ENCODE data around the gene LMX1B. TPM values are rescaled to one million over a fixed set of nuclear protein-coding genes. Genes with fewer than 3 reads are reported as not detected.

Gene LMX1B
- polyA plus RNA-seq (0.24 to 0.59 TPM (median 0.54 TPM) in 3 replicates), polyA minus RNA-seq (0.46 to 1.9 TPM (median 0.70 TPM) in 3 replicates)
- polyA plus RNA-seq (2011; ENCODE audit: low read depth) = 0.25 TPM
- 0.43 and 0.75 TPM in 2 replicates for polyA plus RNA-seq (2011; cell fraction: cytosol; rRNA removed)
- 2.0 and 2.1 TPM in 2 replicates for polyA plus RNA-seq (2011; cell fraction: nucleus; rRNA removed)
- polyA plus RNA-seq (2012; ENCODE audit: low replicate concordance) = 0.47 and 1.6 TPM in 2 replicates
- 0.96 TPM for polyA minus RNA-seq (2011; cell fraction: cytosol; rRNA and poly(A)+ RNA removed)
- polyA minus RNA-seq (2011; cell fraction: nucleus; rRNA and poly(A)+ RNA removed) = 0.53 and 0.85 TPM in 2 replicates

DNA sequence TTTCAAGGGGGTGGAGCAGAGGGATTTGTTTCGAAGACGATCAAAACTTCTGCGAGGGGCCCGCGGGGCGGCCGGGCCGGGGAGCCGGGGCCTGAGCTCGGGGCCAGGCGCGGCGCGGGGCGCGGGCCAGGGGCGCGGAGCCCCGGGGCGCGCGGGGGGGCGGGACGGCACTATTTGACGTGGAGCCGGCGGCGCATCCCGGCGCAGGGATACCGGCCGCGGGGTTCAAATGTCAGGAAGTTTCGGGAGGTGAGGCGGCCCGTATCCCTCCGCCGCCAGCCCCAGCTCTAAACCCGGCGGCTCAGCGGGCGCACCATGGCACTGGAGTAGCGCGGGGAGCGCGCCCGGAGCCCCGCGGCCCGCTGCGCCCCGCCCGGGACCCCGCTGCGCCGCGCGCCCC is at the start of gene LMX1B:
Gene LMX1B, plus strand, starts transcription at position 278 of the 400 bp plus-strand sequence. CDS start 522 bp downstream, outside the sequence.
- H3K9me1 ChIP-seq (ENCODE audit: control insufficient read depth, extremely low read depth, insufficient read depth, low read length) = no peaks in the 10 kb centered on the region
- H3K79me2 ChIP-seq (ENCODE audit: control insufficient read depth, insufficient read depth, low read length) = no peaks in the 10 kb centered on the region
- peak within 1 kb of the TSS; percentile 26 for H2AFZ ChIP-seq (ENCODE audit: control insufficient read depth, low read length)
- TF ChIP-seq, protein P1, sequence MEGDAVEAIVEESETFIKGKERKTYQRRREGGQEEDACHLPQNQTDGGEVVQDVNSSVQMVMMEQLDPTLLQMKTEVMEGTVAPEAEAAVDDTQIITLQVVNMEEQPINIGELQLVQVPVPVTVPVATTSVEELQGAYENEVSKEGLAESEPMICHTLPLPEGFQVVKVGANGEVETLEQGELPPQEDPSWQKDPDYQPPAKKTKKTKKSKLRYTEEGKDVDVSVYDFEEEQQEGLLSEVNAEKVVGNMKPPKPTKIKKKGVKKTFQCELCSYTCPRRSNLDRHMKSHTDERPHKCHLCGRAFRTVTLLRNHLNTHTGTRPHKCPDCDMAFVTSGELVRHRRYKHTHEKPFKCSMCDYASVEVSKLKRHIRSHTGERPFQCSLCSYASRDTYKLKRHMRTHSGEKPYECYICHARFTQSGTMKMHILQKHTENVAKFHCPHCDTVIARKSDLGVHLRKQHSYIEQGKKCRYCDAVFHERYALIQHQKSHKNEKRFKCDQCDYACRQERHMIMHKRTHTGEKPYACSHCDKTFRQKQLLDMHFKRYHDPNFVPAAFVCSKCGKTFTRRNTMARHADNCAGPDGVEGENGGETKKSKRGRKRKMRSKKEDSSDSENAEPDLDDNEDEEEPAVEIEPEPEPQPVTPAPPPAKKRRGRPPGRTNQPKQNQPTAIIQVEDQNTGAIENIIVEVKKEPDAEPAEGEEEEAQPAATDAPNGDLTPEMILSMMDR (optimal IDR thresholded peaks at IDR 0.05 in 1 of 3, IDR thresholded peaks at IDR 0.05 in 1 of 3, conservative IDR thresholded peaks at IDR 0.05 in 1 of 3; ENCODE audit: extremely low read depth in 1 of 3, insufficient read depth in 2 of 3, low read length in 3 of 3) = no peak
- no peak for TF ChIP-seq EZH2 (IDR thresholded peaks at IDR 0.05; ENCODE audit: low read length)
- DNase-seq (ENCODE audit: low read depth, low spot score) = no peak
- peak within 1 kb of the TSS; percentile 33 to 54 (median 48) for H3K4me3 ChIP-seq (ENCODE audit: control insufficient read depth in 2 of 3, extremely low read depth in 1 of 3, insufficient read depth in 2 of 3, low read depth in 1 of 3, low read length in 3 of 3)
- no peak for FAIRE-seq
- no peaks in the 10 kb centered on the region for H4K20me1 ChIP-seq (ENCODE audit: control insufficient read depth, extremely low read depth, insufficient read depth, low read length)
- no peaks in the 10 kb centered on the region for H3K36me3 ChIP-seq (ENCODE audit: control insufficient read depth in 2 of 2, extremely low read depth in 1 of 2, insufficient read depth in 2 of 2, low read length in 2 of 2)
- peaks cover 47% of the 10 kb centered on the region for H3K27me3 ChIP-seq (ENCODE audit: control insufficient read depth, extremely low read depth, insufficient read depth, low read length)
- H3K4me2 ChIP-seq (ENCODE audit: control insufficient read depth, extremely low read depth, insufficient read depth, low read depth, low read length) = peak within 1 kb of the TSS; percentile 58
- peak within 1 kb of the TSS; percentile 28 for H3K9ac ChIP-seq (ENCODE audit: control insufficient read depth, extremely low read depth, insufficient read depth, low read length)
- no peaks in the 10 kb centered on the region for H3K9me3 ChIP-seq (ENCODE audit: control insufficient read depth, low read depth, low read length)
- peaks cover 9% of the 10 kb centered on the region for H3K4me1 ChIP-seq (ENCODE audit: control insufficient read depth, extremely low read depth, insufficient read depth, low read length)
- H3K27ac ChIP-seq (ENCODE audit: control insufficient read depth, insufficient read depth, low read length) = no peak within 1 kb of the TSS
- dilution Hi-C loops (cut with MboI; ENCODE audit: extremely low pct_ligation_motif_present, low sequenced_read_pairs) = no loop called here

DNA sequence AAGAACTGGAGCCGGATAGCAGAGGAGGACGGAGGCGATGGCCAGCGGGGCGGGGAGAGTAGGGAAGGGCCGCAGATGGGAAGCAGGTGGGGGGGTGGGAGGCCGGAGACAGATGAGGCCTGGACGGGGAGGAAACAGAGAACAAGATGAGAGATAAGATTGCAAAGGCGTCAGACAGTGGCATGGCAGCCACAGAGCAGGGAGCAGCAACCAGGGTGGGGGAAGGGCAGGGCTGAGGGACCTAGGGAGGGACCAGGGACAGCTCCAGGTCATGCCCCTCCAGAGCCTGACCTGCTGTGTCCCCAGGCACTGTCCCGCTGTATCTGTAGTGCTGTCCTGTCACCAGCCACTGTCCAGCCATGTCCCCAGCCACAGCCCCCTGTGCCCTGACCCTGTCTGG is 49.6 kb upstream of the LMX1B start:
- dilution Hi-C loops (cut with MboI; ENCODE audit: extremely low pct_ligation_motif_present, low sequenced_read_pairs) = no loop called here

More for the DNA sequence above, 49.6 kb upstream of the LMX1B start:
- Histone ChIP-seq H3K4me1 (ENCODE audit: control insufficient read depth, extremely low read depth, insufficient read depth, low read length) (peaks cover 6% of the 10 kb centered on the region), H3K4me3 (ENCODE audit: control insufficient read depth in 2 of 3, extremely low read depth in 1 of 3, insufficient read depth in 2 of 3, low read depth in 1 of 3, low read length in 3 of 3) (no peak overlapping the region), H3K27me3 (ENCODE audit: control insufficient read depth, extremely low read depth, insufficient read depth, low read length) (peaks cover 22% of the 10 kb centered on the region), H3K27ac (ENCODE audit: control insufficient read depth, insufficient read depth, low read length) (no peak overlapping the region), H4K20me1 (ENCODE audit: control insufficient read depth, extremely low read depth, insufficient read depth, low read length) (no peaks in the 10 kb centered on the region), H3K36me3 (ENCODE audit: control insufficient read depth in 2 of 2, extremely low read depth in 1 of 2, insufficient read depth in 2 of 2, low read length in 2 of 2) (no peaks in the 10 kb centered on the region), H3K79me2 (ENCODE audit: control insufficient read depth, insufficient read depth, low read length) (no peaks in the 10 kb centered on the region), H3K4me2 (ENCODE audit: control insufficient read depth, extremely low read depth, insufficient read depth, low read depth, low read length) (no peak overlapping the region), H2AFZ (ENCODE audit: control insufficient read depth, low read length) (no peak overlapping the region), H3K9ac (ENCODE audit: control insufficient read depth, extremely low read depth, insufficient read depth, low read length) (no peak overlapping the region), H3K9me1 (ENCODE audit: control insufficient read depth, extremely low read depth, insufficient read depth, low read length) (no peaks in the 10 kb centered on the region), H3K9me3 (ENCODE audit: control insufficient read depth, low read depth, low read length) (no peaks in the 10 kb centered on the region)
- DNase-seq (ENCODE audit: low read depth, low spot score) (no peak), FAIRE-seq (no peak)
- TF ChIP-seq EZH2 (IDR thresholded peaks at IDR 0.05; ENCODE audit: low read length) = no peak
- TF ChIP-seq, protein P1 (optimal IDR thresholded peaks at IDR 0.05 in 1 of 3, IDR thresholded peaks at IDR 0.05 in 1 of 3, conservative IDR thresholded peaks at IDR 0.05 in 1 of 3; ENCODE audit: extremely low read depth in 1 of 3, insufficient read depth in 2 of 3, low read length in 3 of 3) = no peak
